ENCODE measurements around the gene NELFA.

Gene NELFA

DNA sequence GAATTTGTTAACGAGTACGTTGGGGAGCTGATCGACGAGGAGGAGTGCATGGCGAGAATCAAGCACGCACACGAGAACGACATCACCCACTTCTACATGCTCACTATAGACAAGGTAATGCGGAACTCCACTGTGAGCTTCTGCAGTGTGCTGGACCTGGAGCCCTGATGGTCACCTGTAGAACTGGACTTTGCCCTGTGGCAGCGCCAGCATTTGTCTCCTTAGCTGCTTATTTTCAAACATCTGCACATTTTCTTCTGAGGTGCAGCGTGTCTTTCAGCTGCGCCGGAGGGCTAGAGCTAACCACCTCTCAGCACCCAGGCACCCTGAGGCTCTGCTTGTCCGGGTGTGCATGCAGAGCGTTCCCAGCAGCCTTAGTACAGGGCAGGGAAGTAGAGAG lies 47.7 kb downstream of the NELFA start:
- TF ChIP-seq, protein P1, sequence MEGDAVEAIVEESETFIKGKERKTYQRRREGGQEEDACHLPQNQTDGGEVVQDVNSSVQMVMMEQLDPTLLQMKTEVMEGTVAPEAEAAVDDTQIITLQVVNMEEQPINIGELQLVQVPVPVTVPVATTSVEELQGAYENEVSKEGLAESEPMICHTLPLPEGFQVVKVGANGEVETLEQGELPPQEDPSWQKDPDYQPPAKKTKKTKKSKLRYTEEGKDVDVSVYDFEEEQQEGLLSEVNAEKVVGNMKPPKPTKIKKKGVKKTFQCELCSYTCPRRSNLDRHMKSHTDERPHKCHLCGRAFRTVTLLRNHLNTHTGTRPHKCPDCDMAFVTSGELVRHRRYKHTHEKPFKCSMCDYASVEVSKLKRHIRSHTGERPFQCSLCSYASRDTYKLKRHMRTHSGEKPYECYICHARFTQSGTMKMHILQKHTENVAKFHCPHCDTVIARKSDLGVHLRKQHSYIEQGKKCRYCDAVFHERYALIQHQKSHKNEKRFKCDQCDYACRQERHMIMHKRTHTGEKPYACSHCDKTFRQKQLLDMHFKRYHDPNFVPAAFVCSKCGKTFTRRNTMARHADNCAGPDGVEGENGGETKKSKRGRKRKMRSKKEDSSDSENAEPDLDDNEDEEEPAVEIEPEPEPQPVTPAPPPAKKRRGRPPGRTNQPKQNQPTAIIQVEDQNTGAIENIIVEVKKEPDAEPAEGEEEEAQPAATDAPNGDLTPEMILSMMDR (IDR thresholded peaks at IDR 0.05; ENCODE audit: low read depth, low read length) = no peak
- in situ Hi-C loops (cut with HindIII; ENCODE audit: low sequenced_read_pairs) = no loop called here
- DNase-seq (ENCODE audit: low read depth, low spot score) = no peak
- no peak overlapping the region for H3K4me3 ChIP-seq (ENCODE audit: low read depth, low read length)

DNA sequence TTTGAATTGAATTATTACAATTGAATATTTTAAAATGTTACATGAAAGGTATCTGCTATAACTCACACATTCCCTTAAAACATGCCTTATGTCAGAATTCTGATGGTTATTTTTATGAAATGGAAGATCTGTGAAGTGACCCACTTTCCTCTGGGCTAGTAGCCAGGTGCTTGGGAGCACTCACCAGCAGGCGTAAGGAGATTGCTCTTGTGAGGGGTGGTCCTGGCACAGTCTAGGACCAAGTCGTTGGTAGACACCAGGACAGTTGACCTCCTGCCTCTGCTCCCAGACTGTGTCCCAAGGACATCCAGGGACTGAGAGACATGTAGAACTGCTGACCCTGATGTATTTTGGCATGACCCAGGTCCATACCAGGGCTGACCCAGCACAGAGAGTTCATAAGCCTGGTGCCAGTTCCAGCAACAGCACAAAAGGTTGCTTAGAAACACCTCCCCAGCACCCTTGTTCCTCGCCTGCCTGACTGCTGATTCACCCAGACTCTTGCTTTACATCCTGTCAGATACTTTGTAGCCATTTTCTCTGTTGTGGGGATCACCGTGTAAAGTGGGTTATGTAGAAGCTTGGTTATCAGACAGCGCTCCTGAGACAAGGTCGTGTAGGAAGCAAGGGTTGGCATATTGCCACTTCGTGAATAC lies 48.5 kb downstream of the NELFA start:
- no peak overlapping the region for H3K4me3 ChIP-seq (ENCODE audit: low read depth, low read length)
- DNase-seq (ENCODE audit: low read depth, low spot score) = peak; percentile 37
- in situ Hi-C loops (cut with HindIII; ENCODE audit: low sequenced_read_pairs) = no loop called here
- TF ChIP-seq, protein P1 (IDR thresholded peaks at IDR 0.05; ENCODE audit: low read depth, low read length) = no peak

DNA sequence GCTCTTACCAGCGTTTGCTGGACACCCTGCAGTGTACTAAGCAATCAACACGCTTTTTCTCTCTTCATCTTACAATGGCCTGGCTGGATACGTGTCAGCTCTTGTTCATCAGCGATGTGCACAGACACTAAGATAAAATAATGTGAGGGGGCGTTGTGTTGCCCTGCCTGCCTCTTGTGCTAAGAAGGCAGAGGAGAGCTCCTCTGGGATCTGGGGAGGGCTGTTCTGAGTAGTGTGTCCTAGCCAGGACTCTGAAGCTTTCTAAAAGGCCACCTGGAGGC lies 49.7 kb downstream of the NELFA start:
- no peak overlapping the region for H3K4me3 ChIP-seq (ENCODE audit: low read depth, low read length)
- in situ Hi-C loops (cut with HindIII; ENCODE audit: low sequenced_read_pairs) = no loop called here
- TF ChIP-seq, protein P1 (IDR thresholded peaks at IDR 0.05; ENCODE audit: low read depth, low read length) = no peak

DNA sequence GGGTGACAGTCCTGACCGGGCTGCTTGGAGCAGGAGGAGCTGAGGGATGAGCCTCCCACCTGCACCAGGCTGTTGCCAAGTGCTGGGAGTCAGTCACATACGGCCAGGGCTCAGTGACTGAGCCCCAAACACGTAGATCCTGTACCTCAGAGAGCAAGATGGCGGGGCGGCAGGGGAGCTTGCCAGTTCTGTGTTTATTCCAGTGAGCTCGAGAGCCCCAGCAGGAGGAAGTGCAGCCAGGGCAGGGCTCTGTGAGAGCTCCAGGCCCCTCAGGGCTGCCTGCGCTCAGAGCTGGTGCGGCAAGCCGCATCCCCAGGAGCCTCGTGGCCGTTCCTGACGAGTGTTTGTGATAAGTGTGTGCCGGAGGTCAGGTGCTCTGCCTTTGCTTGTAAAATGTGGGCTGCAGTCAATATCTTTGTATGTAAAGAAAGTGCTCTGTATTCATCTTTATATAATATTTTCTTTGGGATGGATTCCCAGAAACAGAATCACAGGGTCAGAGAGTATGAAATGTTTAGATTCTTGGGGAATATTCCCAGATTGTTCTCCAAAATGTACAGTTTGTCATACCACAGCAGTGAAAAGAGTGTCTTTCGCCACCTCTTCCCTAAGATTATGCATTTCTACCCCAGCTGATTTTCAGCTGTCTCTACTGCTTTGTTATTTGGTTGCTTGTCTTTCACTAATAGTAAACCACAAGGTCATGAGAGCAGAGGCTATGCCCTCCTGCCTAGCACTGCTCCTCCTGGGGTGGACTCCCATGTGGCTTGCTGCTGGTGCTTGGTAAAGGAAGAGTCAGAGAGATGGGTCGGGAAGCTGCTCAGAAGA lies 50.3 kb downstream of the NELFA start:
- TF ChIP-seq, protein P1 (IDR thresholded peaks at IDR 0.05; ENCODE audit: low read depth, low read length) = no peak
- DNase-seq (ENCODE audit: low read depth, low spot score) = no peak
- in situ Hi-C loops (cut with HindIII; ENCODE audit: low sequenced_read_pairs) = no loop called here
- H3K4me3 ChIP-seq (ENCODE audit: low read depth, low read length) = no peak overlapping the region

More for the DNA sequence above, 49.7 kb downstream of the NELFA start:
- no peak for DNase-seq (ENCODE audit: low read depth, low spot score)

DNA sequence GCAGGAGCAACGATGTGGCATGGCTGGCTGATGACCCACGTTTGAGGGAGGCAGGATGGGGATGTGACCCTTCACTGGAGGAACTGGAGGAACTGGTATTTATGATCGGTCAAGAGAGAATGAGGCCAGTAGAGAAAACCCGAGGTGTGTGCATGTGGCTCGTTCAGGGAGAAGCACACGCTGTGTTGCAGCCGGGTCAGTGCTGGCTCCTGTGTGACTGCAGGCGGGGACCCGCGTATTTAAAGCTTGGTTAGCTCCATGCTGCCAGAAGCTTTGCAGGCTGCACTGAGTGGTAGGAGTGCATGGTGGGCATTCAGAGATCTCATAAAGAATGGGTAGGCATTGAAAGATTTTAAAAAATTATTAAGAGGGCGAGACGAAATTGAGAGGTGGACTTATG lies 52.1 kb downstream of the NELFA start:
- in situ Hi-C loops (cut with HindIII; ENCODE audit: low sequenced_read_pairs) = no loop called here
- TF ChIP-seq, protein P1 (IDR thresholded peaks at IDR 0.05; ENCODE audit: low read depth, low read length) = no peak
- no peak for DNase-seq (ENCODE audit: low read depth, low spot score)
- no peak overlapping the region for H3K4me3 ChIP-seq (ENCODE audit: low read depth, low read length)

DNA sequence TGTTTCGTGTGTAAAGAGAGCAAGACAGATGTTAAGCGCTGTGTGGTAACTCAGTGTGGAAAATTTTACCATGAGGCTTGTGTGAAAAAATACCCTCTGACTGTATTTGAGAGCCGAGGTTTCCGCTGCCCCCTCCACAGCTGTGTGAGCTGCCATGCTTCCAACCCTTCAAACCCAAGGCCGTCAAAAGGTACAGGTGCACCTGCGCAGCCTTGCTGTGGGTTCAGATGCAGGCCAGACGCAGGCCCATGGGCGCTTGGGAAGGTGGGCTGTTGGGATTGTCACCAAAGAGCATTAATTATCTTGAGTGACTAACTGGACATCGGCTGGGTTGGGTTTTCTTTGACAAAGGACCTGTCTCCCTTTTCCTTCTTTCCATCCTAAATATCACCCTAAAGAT lies 55.4 kb downstream of the NELFA start:
- in situ Hi-C loops (cut with HindIII; ENCODE audit: low sequenced_read_pairs) = no loop called here
- DNase-seq (ENCODE audit: low read depth, low spot score) = no peak
- H3K4me3 ChIP-seq (ENCODE audit: low read depth, low read length) = no peak overlapping the region
- TF ChIP-seq, protein P1 (IDR thresholded peaks at IDR 0.05; ENCODE audit: low read depth, low read length) = no peak
